ENCODE data around the gene TIGD4. TPM values are rescaled to one million over a fixed set of nuclear protein-coding genes. Genes with fewer than 3 reads are reported as not detected.

The TIGD4 gene
- total and polyA plus RNA-seq, 2 of the 8 experiments (the other 6 are each of a cell fraction or from before 2014, with no cell fraction given), result 0.42 to 2.3 TPM

DNA sequence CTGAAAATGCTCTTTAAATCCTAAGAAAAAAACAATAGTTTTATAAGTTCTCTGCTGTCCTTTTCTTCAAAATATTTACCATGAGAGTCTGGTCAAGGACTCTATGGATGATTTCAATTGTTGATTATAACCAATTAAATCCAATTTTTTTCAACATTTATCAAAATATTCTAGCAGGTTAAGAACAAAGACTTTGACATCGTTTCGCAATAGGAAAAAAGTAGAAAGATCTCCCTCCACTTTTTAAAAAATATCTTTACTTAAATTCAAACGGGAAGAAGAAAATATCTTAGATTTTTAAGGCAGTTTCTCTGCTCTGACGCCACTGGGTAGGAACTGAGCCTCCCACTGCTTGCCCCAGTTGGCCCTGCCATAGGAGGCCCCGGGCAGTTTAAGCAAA, 55.0 kb downstream of the TIGD4 start:
- TF ChIP-seq EGR1 (IDR thresholded peaks at IDR 0.05; ENCODE audit: borderline replicate concordance, low read depth, low read length) (no peak), SP1 (IDR thresholded peaks at IDR 0.05; ENCODE audit: low read depth, low read length) (no peak), CTBP2 (IDR thresholded peaks at IDR 0.05; ENCODE audit: borderline replicate concordance, insufficient read depth, insufficient read length, low read length) (no peak), CBX5 (IDR thresholded peaks at IDR 0.05; ENCODE audit: low read depth, low read length) (no peak), CEBPB (IDR thresholded peaks at IDR 0.05; ENCODE audit: low read depth, low read length) (peak; percentile 28; the same call in 1 of the 2 replicates)
- TF ChIP-seq, protein P1, sequence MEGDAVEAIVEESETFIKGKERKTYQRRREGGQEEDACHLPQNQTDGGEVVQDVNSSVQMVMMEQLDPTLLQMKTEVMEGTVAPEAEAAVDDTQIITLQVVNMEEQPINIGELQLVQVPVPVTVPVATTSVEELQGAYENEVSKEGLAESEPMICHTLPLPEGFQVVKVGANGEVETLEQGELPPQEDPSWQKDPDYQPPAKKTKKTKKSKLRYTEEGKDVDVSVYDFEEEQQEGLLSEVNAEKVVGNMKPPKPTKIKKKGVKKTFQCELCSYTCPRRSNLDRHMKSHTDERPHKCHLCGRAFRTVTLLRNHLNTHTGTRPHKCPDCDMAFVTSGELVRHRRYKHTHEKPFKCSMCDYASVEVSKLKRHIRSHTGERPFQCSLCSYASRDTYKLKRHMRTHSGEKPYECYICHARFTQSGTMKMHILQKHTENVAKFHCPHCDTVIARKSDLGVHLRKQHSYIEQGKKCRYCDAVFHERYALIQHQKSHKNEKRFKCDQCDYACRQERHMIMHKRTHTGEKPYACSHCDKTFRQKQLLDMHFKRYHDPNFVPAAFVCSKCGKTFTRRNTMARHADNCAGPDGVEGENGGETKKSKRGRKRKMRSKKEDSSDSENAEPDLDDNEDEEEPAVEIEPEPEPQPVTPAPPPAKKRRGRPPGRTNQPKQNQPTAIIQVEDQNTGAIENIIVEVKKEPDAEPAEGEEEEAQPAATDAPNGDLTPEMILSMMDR (IDR thresholded peaks at IDR 0.05; ENCODE audit: control extremely low read depth in 1 of 3, insufficient read depth in 1 of 3, low read depth in 1 of 3, low read length in 3 of 3), result no peak
- Histone ChIP-seq H4K5ac (ENCODE audit: insufficient read length, low read depth, low read length) (no peak overlapping the region), H3K27me3 (replicated peaks in 1 of 4; ENCODE audit: control insufficient read depth in 3 of 4, extremely low read depth in 1 of 4, insufficient read depth in 3 of 4, low read length in 3 of 4) (no peaks in the 10 kb centered on the region; a peak in 1 of 7 replicates), H3K4me3 (ENCODE audit: extremely low read depth in 1 of 4, insufficient read depth in 2 of 4, low read depth in 3 of 4, low read length in 4 of 4) (no peak overlapping the region), H3K23me2 (ENCODE audit: low read depth, low read length) (no peaks in the 10 kb centered on the region), H2BK12ac (ENCODE audit: low read depth, low read length) (no peak overlapping the region), H2AK5ac (ENCODE audit: low read depth, low read length) (no peak overlapping the region), H2BK15ac (ENCODE audit: low read length) (no peak overlapping the region), H3K9me3 (ENCODE audit: insufficient read depth in 2 of 2, low read depth in 1 of 2, low read length in 1 of 2) (no peaks in the 10 kb centered on the region), H4K91ac (replicated peaks; ENCODE audit: insufficient read length, low read length) (no peak overlapping the region), H3K27ac (ENCODE audit: low read depth, low read length) (no peak overlapping the region), H3K79me1 (ENCODE audit: low read depth, low read length) (no peaks in the 10 kb centered on the region), H4K8ac (ENCODE audit: extremely low read depth, insufficient read depth, low read length) (no peak overlapping the region), H3K4me1 (replicated peaks in 1 of 4; ENCODE audit: control insufficient read depth in 3 of 4, insufficient read depth in 4 of 4, low read length in 3 of 4) (peaks cover 0 to 7% (median 0%) of the 10 kb centered on the region in 4 experiments; a peak in 2 of 7 replicates), H3K14ac (ENCODE audit: insufficient read length) (no peak overlapping the region), H2AFZ (ENCODE audit: low read length) (no peak overlapping the region), H4K20me1 (replicated peaks in 1 of 2; ENCODE audit: control insufficient read depth in 1 of 2, insufficient read depth in 2 of 2, low read length in 2 of 2) (no peaks in the 10 kb centered on the region), H3K4ac (replicated peaks; ENCODE audit: insufficient read length, low read depth, low read length) (no peak overlapping the region), H2BK5ac (ENCODE audit: low read depth, low read length) (no peak overlapping the region), H3K4me2 (ENCODE audit: insufficient read depth in 1 of 2, low read depth in 2 of 2, low read length in 2 of 2) (no peak overlapping the region), H3K36me3 (ENCODE audit: control insufficient read depth in 2 of 4, insufficient read depth in 4 of 4, low read length in 3 of 4) (no peaks in the 10 kb centered on the region), H3K9ac (replicated peaks in 1 of 4; ENCODE audit: extremely low read depth in 1 of 4, low read depth in 3 of 4, low read length in 3 of 4) (no peak overlapping the region), H3K18ac (ENCODE audit: extremely low read depth, low read length) (no peak overlapping the region), H3K23ac (ENCODE audit: insufficient read length) (no peak overlapping the region), H3K79me2 (ENCODE audit: control insufficient read depth in 1 of 2, insufficient read depth in 2 of 2, low read length in 2 of 2) (no peaks in the 10 kb centered on the region), H3K56ac (replicated peaks; ENCODE audit: insufficient read length, low read depth, low read length) (no peak overlapping the region), H2BK20ac (ENCODE audit: low read length) (no peak overlapping the region), H2BK120ac (replicated peaks; ENCODE audit: low read depth, low read length) (no peak overlapping the region)
- WGBS, 2 experiments (ENCODE audit: extremely low coverage in 1 of 2, insufficient coverage in 1 of 2, insufficient read length in 1 of 2, insufficient replicate concordance in 2 of 2, low coverage in 1 of 2, low lambda C conversion rate in 2 of 2, missing lambda C conversion rate in 1 of 2), result 74% methylated on average over 5 of the region's 5 CpGs; no CpG with 5 or more reads in 1 of the 2 experiments
- ChIA-PET POLR2A (ENCODE audit: partially characterized antibody) (interaction anchor here (0.6 kb wide), 1 partner anchor 56 kb away, joined by 3 read pairs; no protein-coding TSS in a partner anchor), CTCF (ENCODE audit: partially characterized antibody) (interaction anchor here (0.8 to 2.0 kb wide), 2 partner anchors 8 to 11 kb away, joined by 4 to 6 read pairs; no protein-coding TSS in a partner anchor)
- DNase-seq (ENCODE audit: low read depth in 1 of 2, low spot score in 2 of 2) (no peak), FAIRE-seq (no peak)
